H1 (cell line): ENCODE data around the gene TLR5.

Experiments
- CBX8 ChIP-seq: fragments of 300-800, 300-1000 bp; sonication (generic); IDR thresholded peaks from 2 replicates; pipeline ENCODE4 v1.7.1; 2016; ENCODE audit warnings: low read depth, low read length, borderline replicate concordance
- NANOG ChIP-seq: IDR thresholded peaks from 2 replicates; pipeline ENCODE4 v1.6.1; 2011; ENCODE audit warnings: low read length, low read depth, mild to moderate bottlenecking, inconsistent platforms; ENCODE audit not compliant: insufficient read depth, poor library complexity, severe bottlenecking
- POLR2A ChIP-seq, 2 experiments: IDR thresholded peaks; 1 replicate in 1 of 2; 2 replicates in 1 of 2; pipeline ENCODE4 v1.6.1; 2011; ENCODE audit warnings: low read depth in 2 of 2, low read length in 2 of 2, mild to moderate bottlenecking in 2 of 2; ENCODE audit errors: control extremely low read depth in 1 of 2
- POLR2AphosphoS5 ChIP-seq: IDR thresholded peaks from 2 replicates; pipeline ENCODE4 v1.6.1; 2011; ENCODE audit warnings: low read depth, low read length
- RFX5 ChIP-seq: IDR thresholded peaks from 2 replicates; pipeline ENCODE4 v1.6.1; 2011; ENCODE audit warnings: low read depth, low read length, improper control_type of control experiment, borderline replicate concordance
- SP1 ChIP-seq: IDR thresholded peaks from 2 replicates; pipeline ENCODE4 v1.6.1; 2011; ENCODE audit warnings: low read depth, low read length
- TAF1 ChIP-seq: IDR thresholded peaks from 2 replicates; pipeline ENCODE4 v1.6.1; 2011; ENCODE audit warnings: mild to moderate bottlenecking, low read depth, low read length
- TBP ChIP-seq: IDR thresholded peaks from 2 replicates; pipeline ENCODE4 v1.6.1; 2011; ENCODE audit warnings: low read depth, low read length, improper control_type of control experiment
- TCF12 ChIP-seq: IDR thresholded peaks from 2 replicates; pipeline ENCODE4 v1.6.1; 2011; ENCODE audit warnings: low read depth, mild to moderate bottlenecking, low read length
- TEAD4 ChIP-seq: IDR thresholded peaks from 2 replicates; pipeline ENCODE4 v1.6.1; 2012; ENCODE audit warnings: low read depth, low read length, inconsistent platforms, mixed read lengths
- YY1 ChIP-seq: IDR thresholded peaks from 2 replicates; pipeline ENCODE4 v1.6.1; 2011; ENCODE audit warnings: low read depth, mild to moderate bottlenecking, low read length
- ZNF274 ChIP-seq: IDR thresholded peaks from 2 replicates; pipeline ENCODE4 v1.7.0; 2012; ENCODE audit warnings: low read length, borderline replicate concordance; ENCODE audit errors: extremely low read depth
- TF ChIP-seq, protein P1 (sequence below), 3 experiments: IDR thresholded peaks; 1 replicate in 2 of 3; 2 replicates in 1 of 3; pipeline versions ENCODE4 v1.5.1 to v1.6.1; 2011; ENCODE audit warnings: low read length in 3 of 3, mild to moderate bottlenecking in 3 of 3, inconsistent platforms in 2 of 3, low read depth in 1 of 3, moderate library complexity in 1 of 3; ENCODE audit not compliant: insufficient read depth in 1 of 3; ENCODE audit errors: control extremely low read depth in 1 of 3

DNA sequence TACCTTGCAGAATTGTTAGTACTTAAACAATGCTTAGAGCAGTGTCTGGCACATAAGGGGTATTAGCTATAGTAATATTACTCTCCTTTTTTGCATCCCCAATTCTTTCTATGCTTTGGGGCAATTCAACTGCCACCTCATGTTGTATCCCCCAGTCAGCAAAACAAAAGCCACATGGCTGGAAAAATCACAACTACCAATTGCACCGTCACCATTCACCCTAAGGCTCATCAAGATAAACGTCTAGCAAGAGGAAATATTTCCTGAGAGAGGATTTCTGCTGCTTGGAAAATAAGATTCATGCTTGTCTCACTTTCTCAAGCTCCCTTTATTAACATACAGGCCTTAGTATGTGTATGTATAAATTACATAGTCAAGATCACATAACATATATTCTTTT, 12.1 kb upstream of the TLR5 start:
- TF ChIP-seq SP1 (no peak), YY1 (no peak), NANOG (no peak), TAF1 (no peak), CBX8 (no peak), POLR2A (IDR thresholded peaks at IDR 0.05; ENCODE audit: control extremely low read depth in 1 of 2, low read depth in 2 of 2, low read length in 2 of 2) (no peak), TEAD4 (no peak), POLR2AphosphoS5 (no peak), ZNF274 (no peak), TBP (no peak), RFX5 (no peak), TCF12 (no peak)
- TF ChIP-seq, protein P1, sequence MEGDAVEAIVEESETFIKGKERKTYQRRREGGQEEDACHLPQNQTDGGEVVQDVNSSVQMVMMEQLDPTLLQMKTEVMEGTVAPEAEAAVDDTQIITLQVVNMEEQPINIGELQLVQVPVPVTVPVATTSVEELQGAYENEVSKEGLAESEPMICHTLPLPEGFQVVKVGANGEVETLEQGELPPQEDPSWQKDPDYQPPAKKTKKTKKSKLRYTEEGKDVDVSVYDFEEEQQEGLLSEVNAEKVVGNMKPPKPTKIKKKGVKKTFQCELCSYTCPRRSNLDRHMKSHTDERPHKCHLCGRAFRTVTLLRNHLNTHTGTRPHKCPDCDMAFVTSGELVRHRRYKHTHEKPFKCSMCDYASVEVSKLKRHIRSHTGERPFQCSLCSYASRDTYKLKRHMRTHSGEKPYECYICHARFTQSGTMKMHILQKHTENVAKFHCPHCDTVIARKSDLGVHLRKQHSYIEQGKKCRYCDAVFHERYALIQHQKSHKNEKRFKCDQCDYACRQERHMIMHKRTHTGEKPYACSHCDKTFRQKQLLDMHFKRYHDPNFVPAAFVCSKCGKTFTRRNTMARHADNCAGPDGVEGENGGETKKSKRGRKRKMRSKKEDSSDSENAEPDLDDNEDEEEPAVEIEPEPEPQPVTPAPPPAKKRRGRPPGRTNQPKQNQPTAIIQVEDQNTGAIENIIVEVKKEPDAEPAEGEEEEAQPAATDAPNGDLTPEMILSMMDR (IDR thresholded peaks at IDR 0.05; ENCODE audit: control extremely low read depth in 1 of 3, insufficient read depth in 1 of 3, low read depth in 1 of 3, low read length in 3 of 3), result no peak
